Tibial artery (tissue), 4 donors: Measurements from ENCODE around the gene NPIPB4.
"Not testable (repeated sequence)": the region's sequence is repeated elsewhere in the genome, so short reads cannot be mapped to it uniquely, and the experiment has no call there.

Source experiments
- DNase-seq, 2 donors: peaks; one replicate each; pipeline ENCODE4 v3.0.0-alpha.2; 2019
- H3K27ac ChIP-seq, 2 donors: fragments of 200-600 bp; sonication (generic) in 1 of 2; 1 replicate in 1 of 2; 2 replicates in 1 of 2; pipeline ENCODE4 v1.5.1; 2018 to 2019; ENCODE audit warnings: mild to moderate bottlenecking in 1 of 2
- H3K27me3 ChIP-seq, 2 donors: fragments of 200-600 bp; sonication (generic) in 1 of 2; one replicate each; pipeline versions ENCODE4 v1.5.1 to v1.6.0; 2016 to 2019
- H3K36me3 ChIP-seq, 3 donors: fragments of 200-600 bp; sonication (generic) in 2 of 3; one replicate each; pipeline ENCODE4 v1.5.1; 2016 to 2019; ENCODE audit warnings: mild to moderate bottlenecking in 2 of 3
- H3K4me1 ChIP-seq, 4 donors: fragments of 200-600 bp; sonication (generic) in 2 of 4; 1 replicate in 3 of 4; 2 replicates in 1 of 4; pipeline ENCODE4 v1.5.1; 2016 to 2019
- H3K4me3 ChIP-seq, 2 donors: fragments of 200-600 bp; sonication (generic) in 1 of 2; 1 replicate in 1 of 2; 2 replicates in 1 of 2; pipeline ENCODE4 v1.5.1; 2018 to 2019; ENCODE audit warnings: mild to moderate bottlenecking in 2 of 2
- H3K9me3 ChIP-seq, 3 donors: fragments of 200-600 bp; sonication (generic) in 1 of 3; one replicate each; pipeline ENCODE4 v1.5.1; 2016 to 2019
- intact Hi-C: fragments of 100-400 bp; cut with DNase I; formaldehyde crosslinking; loops from one replicate; pipeline ENCODE4 v1.15.0; 2023; ENCODE audit warnings: low total_unique reads

NPIPB4 gene

DNA sequence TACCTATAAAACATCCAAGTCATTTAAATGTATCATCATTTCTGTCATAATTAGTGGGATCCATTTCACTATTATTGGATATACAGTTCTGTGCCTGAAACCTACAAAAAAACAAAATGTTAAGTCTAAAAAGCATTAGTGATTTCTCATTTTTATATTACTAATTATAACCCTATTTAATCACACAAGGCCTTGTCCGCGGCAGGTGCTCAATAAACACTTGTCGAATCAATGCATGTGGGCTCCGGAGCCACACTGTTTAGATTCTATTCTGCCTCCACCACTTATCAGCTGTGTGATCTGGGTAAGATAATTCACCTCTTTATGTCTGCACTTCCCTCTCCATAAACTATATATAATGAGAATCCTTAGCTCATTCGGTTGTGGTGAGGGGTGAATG is at the start of gene NPIPB4:
Gene NPIPB4, minus strand, starts transcription at position 101 of the 400 bp plus-strand sequence. CDS start 378 bp downstream, outside the sequence.
- H3K4me1 ChIP-seq, intact Hi-C loops, H3K27ac ChIP-seq, H3K36me3 ChIP-seq, H3K4me3 ChIP-seq, H3K9me3 ChIP-seq, DNase-seq, H3K27me3 ChIP-seq: not testable (repeated sequence)

DNA sequence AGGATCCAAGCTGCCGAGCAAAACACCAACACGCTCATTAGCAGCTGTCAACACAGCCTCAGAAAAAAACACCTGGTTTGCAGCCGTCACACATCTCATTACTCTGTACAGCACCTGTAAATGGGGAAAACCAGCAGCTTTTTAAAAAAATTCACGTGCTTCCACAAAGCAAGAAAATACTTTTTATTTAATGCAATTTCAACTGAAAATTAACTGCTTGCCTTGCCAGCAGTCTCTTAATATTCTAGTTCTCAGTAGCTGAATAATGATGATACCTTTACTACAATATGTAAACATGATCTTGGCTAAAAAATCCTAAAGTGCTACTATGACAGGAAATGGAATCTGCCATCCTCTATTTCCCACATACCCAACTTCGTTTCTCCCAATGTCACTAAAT is 41.4 kb upstream of the NPIPB4 start:
- intact Hi-C loops, H3K27ac ChIP-seq, H3K27me3 ChIP-seq, DNase-seq, H3K36me3 ChIP-seq, H3K4me1 ChIP-seq, H3K4me3 ChIP-seq, H3K9me3 ChIP-seq: not testable (repeated sequence)

DNA sequence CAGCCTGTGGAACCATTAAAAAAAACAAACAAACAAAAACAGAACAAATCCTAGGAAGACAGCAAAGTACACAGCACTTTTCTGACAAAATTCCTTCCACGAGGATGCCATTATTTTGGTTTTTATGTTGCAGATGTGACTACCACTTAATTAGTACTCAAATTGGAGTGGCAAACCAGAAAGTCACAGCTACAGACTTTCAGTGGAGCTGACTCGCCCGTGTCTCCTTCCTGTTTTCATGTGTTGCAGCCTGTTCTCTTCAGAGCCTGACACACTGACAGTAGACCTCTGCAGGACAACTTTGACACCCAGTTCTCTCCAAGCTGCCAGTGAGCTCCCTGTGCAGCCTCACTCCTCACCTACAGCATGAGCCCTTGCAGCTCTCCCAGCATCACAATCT is 24.4 kb upstream of the NPIPB4 start:
- H3K4me3 ChIP-seq, H3K27ac ChIP-seq, intact Hi-C loops, H3K27me3 ChIP-seq, H3K4me1 ChIP-seq, H3K9me3 ChIP-seq, H3K36me3 ChIP-seq: not testable (repeated sequence)
- peak in 1 of 2 donors; percentile 9 for DNase-seq

DNA sequence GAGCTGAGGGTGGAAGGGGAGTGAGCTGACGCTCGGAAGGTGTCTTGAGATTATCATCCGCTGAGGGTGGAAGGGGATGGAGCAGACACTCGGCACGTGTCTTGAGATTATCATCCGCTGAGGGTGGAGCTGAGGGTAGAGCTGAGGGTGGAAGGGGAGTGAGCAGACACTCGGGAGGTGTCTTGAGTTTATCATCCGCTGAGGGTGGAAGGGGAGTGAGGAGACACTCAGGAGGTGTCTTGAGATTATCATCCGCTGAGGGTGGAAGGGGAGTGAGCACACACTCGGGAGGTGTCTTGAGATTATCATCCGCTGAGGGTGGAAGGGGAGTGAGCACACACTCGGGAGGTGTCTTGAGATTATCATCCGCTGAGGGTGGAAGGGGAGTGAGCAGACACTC is 20.4 kb downstream of the NPIPB4 start:
- H3K4me3 ChIP-seq, H3K9me3 ChIP-seq, H3K4me1 ChIP-seq, H3K36me3 ChIP-seq, H3K27ac ChIP-seq, DNase-seq, H3K27me3 ChIP-seq, intact Hi-C loops: not testable (repeated sequence)

GRCh38 chr16:21836334-21836733 is 21.2 kb downstream of the NPIPB4 start:
- H3K4me1 ChIP-seq, H3K27me3 ChIP-seq, H3K27ac ChIP-seq, intact Hi-C loops, H3K9me3 ChIP-seq, H3K36me3 ChIP-seq, DNase-seq, H3K4me3 ChIP-seq: not testable (repeated sequence)

- intact Hi-C loops, H3K4me3 ChIP-seq, H3K9me3 ChIP-seq, H3K4me1 ChIP-seq, H3K27me3 ChIP-seq, DNase-seq, H3K27ac ChIP-seq, H3K36me3 ChIP-seq: not testable (repeated sequence)
These were observed 21.8 kb downstream of the NPIPB4 start for GRCh38 chr16:21835747-21836146.

DNA sequence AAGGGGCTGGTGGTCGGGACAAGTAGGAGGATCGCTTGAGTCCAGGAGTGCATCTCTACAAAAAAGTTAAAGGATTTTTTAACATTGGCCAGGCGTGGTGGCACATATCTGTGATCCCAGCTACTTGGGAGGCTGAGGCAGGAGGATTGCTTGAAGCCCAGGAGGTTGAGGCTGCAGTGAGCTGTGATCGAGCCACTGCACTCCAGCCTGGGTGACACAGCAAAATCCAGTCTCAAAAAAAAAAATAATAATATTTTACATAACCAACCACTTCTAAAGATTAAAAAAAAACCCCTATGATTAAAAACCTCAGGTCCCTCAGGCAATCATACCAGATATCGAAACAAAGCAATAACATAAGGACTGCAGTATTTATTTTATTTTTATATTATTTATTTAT is 23.3 kb downstream of the NPIPB4 start:
- H3K27ac ChIP-seq, DNase-seq, H3K9me3 ChIP-seq, H3K4me1 ChIP-seq, H3K27me3 ChIP-seq, intact Hi-C loops, H3K4me3 ChIP-seq, H3K36me3 ChIP-seq: not testable (repeated sequence)

- H3K27ac ChIP-seq, DNase-seq, H3K4me1 ChIP-seq, intact Hi-C loops, H3K36me3 ChIP-seq, H3K27me3 ChIP-seq, H3K4me3 ChIP-seq, H3K9me3 ChIP-seq: not testable (repeated sequence)
These were observed 27.6 kb downstream of the NPIPB4 start for GRCh38 chr16:21829929-21830328.

- H3K27me3 ChIP-seq, H3K4me1 ChIP-seq, DNase-seq, H3K27ac ChIP-seq, H3K36me3 ChIP-seq, H3K4me3 ChIP-seq, H3K9me3 ChIP-seq, intact Hi-C loops: not testable (repeated sequence)
These were observed 31.4 kb downstream of the NPIPB4 start for GRCh38 chr16:21826067-21826706.

- DNase-seq, intact Hi-C loops, H3K27me3 ChIP-seq, H3K4me3 ChIP-seq, H3K9me3 ChIP-seq, H3K27ac ChIP-seq, H3K36me3 ChIP-seq, H3K4me1 ChIP-seq: not testable (repeated sequence)
These were observed 32.0 kb downstream of the NPIPB4 start for GRCh38 chr16:21825526-21825925.

DNA sequence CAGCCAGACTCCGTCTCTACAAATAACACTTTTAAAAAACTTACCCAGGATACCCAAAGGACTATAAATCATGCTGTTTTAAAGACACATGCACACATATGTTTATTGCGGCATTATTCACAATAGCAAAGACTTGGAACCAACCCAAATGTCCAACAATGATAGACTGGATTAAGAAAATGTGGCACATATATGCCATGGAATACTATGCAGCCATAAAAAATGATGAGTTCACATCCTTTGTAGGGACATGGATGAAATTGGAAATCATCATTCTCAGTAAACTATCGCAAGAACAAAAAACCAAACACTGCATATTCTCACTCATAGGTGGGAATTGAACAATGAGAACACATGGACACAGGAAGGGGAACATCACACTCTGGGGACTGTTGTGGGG is 34.3 kb downstream of the NPIPB4 start:
- H3K27ac ChIP-seq, H3K4me3 ChIP-seq, intact Hi-C loops, H3K27me3 ChIP-seq, H3K36me3 ChIP-seq, H3K9me3 ChIP-seq, DNase-seq, H3K4me1 ChIP-seq: not testable (repeated sequence)

DNA sequence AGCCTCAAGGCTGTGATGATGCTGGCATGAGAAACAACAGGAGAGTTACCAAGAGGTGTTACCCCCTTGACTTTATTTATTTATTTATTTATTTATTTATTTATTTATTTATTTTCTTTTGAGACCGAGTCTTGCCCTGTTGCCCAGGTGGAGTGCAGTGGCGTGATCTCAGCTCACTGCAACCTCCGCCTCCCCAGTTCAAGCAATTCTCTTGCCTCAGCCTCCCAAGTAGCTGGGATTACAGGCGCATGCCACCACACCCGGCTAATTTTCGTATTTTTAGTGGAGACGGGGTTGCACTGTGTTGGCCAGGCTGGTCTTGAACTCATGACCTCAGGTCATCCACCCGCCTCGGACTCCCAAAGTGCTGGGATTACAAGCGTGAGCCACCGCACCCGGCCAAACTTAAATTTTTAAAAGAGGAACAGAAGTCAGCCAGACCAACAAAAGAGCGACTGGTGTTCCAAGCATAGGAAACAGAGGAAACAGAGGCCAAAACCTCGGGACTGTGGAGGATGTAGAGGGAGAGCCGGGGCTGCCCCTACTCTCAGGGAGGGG is 36.6 kb downstream of the NPIPB4 start:
- H3K9me3 ChIP-seq, intact Hi-C loops, DNase-seq, H3K27me3 ChIP-seq, H3K4me1 ChIP-seq, H3K36me3 ChIP-seq: not testable (repeated sequence)
- H3K27ac ChIP-seq = peak overlapping the region; percentile 62 to 68
- H3K4me3 ChIP-seq = peak overlapping the region; percentile 59 to 67

DNA sequence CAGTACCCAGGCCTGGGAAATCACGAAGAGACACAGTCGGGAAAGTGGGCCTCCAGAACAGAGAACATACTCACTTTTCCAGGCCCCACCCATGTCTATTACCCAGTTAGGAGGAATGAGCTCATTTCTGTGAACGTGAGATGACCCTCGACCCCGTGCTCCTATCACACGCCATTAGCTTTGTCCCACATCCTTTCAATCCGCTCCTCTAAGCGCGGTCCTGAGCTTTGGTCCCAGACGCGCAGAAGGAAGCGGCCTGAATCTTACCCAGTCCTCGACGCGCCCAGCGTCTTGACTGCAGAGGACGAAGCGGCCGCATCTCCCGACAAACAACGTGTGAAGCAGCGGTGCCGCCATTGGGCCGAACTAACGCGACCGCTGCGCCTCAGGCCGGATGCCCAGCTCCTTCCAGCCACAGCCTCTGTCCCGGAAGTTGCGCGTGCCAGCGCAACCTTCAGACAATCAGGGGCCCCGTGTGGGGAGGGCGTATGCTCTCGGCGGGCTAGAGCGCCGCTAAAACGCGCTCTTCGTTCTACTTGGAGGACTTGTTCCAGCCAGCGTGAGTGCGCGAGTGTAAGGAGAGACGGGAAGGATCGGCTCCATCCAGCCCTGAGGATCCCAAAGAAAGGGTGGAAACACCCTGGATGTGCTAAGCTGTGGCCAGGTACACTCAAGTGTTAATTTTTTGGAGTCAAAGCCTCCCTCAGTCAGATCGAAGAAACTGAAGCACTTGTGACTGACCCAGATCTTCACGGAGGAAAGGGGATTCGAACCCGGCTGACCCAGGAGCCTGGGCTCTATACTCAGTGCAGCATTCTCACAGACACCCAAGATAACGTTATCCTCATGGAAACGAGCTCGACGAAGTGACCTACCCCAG is 37.3 kb downstream of the NPIPB4 start:
- peak overlapping the region; percentile 59 to 67 for H3K4me3 ChIP-seq
- intact Hi-C loops, H3K9me3 ChIP-seq, H3K36me3 ChIP-seq, H3K4me1 ChIP-seq, H3K27me3 ChIP-seq: not testable (repeated sequence)
- peak; percentile 55 to 80 for DNase-seq
- peak overlapping the region; percentile 62 to 68 for H3K27ac ChIP-seq

DNA sequence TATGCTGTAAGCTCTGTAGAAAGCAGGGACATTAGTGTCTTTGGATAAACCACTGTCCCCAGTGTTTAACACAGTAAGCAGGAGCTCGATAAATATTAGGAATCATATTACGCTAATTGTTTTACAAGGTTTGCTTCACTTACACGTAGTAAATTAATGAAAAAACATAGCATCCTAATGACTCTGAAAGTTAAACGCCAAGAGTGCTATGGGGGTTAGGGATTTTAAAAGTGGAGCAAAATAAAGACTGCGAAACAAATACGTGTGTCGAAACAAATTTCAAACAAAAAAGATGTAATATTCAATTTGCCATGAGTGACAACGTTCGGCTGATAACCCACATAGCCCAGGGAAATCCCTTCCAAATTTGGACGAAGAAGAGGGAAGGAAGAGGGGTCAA is 37.9 kb downstream of the NPIPB4 start:
- intact Hi-C loops, H3K36me3 ChIP-seq, DNase-seq, H3K27me3 ChIP-seq, H3K9me3 ChIP-seq, H3K4me1 ChIP-seq: not testable (repeated sequence)
- Histone ChIP-seq H3K27ac (peak overlapping the region; percentile 62 to 68), H3K4me3 (peak overlapping the region; percentile 59 to 67)
